Left lobe of liver (tissue), 2 donors: ENCODE measurements around the gene ATXN10. TPM values are rescaled to one million over a fixed set of nuclear protein-coding genes. Genes with fewer than 3 reads are reported as not detected.

Experiments
- ATAC-seq: fragments of 200-7000 bp; cut with Tn5 transposase; one replicate; pipeline ENCODE4 v1.9.1; 2020; ENCODE audit warnings: mild to moderate bottlenecking, moderate library complexity
- DNase-seq: peaks from one replicate; pipeline ENCODE4 v3.0.0-alpha.2; 2020; ENCODE audit warnings: low spot score
- total RNA-seq: library from RNA; stranded (reverse); gene quantifications from one replicate; pipeline ENCODE4 v1.2.1, GENCODE V29; 2021
- donor health status: DM: no; HTN: no; CAD: no; lungs with moderate emphysema.
- donor health status: DM: no; HTN: yes; CAD: no.

The ATXN10 gene
- total RNA-seq, 1 donor from 2014 or later, result 71.7 TPM

DNA sequence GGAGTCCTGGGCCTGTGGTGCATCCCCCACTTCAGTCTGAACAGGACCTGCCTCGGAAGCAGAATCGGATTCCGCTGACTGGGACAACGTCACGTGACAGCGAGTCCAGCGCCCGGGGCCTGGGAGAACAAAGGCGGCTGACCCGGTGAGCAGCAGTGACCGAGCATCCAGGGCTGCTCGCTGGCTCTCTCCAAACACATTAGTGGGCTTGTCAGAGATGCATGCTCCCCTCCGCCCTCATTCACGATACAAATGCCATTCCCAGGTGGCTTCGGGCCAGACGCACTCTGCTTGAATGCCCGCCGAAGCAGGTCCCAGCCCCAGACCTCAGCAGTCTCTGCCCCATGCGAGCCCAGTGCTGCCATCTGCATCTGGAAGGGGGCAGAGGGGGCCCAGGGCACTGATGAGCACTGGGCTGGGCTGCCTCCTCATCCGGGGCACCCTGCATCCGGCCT, 214.3 kb downstream of the ATXN10 start:
- ATAC-seq (no peak), DNase-seq (no peak)

DNA sequence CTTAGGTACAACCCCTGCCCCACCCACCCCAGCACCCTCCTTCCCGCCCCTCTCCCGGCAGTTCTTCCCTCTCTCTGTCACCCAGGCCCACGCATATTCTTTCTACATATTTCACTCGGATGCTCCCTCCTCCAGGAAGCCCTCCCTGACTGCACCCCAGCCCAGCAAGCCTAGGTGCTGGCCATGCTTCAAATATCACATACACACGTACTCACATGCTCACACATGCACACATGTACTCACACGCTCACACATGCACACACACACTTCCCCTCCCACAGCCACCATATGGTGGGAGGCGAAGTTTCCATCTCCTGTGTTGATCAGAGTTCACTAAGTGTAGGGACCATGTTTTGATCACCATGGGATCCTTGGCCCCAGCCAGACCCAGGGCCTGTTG, 214.9 kb downstream of the ATXN10 start:
- no peak for ATAC-seq
- no peak for DNase-seq

DNA sequence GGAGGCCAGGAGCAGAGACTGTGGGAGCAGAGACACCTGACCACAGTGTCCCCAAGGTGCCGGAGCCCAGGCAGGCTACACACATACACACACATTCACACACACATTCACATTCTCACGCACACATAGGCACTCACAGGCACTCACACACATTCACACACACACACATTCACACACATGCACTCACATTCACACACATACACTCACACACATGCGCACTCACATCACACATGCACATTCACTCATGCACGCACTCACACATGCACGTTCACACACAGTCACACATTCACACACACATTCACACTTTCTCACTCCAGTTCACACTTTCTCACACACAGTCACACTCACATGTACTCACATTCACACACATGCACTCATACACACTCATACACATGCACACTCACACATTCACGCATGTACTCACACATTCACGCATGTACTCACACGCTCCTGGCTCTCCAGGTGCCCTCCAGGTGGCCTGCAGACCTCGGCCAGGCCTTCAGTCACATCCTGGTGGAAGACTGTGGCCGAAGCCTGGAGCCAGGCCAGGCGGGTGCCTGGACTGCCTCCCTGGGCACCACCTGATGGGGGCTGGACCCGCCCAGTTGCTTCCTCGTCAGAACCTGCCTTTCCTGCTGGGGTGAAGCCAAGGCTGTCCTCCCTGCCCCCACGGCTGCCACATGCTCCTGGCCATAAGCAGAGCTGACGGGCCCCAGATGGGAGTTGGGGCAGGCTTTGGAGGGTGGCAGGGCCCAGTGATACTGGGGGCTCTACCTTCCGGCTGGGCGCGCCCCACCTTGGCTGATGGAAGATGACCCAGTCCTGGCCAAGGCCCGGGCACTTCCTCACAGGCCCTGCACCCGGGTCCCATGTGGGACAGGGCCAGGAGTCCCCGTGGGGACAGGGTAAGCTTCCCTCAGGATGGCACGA, 215.8 kb downstream of the ATXN10 start:
- ATAC-seq, result no peak

DNA sequence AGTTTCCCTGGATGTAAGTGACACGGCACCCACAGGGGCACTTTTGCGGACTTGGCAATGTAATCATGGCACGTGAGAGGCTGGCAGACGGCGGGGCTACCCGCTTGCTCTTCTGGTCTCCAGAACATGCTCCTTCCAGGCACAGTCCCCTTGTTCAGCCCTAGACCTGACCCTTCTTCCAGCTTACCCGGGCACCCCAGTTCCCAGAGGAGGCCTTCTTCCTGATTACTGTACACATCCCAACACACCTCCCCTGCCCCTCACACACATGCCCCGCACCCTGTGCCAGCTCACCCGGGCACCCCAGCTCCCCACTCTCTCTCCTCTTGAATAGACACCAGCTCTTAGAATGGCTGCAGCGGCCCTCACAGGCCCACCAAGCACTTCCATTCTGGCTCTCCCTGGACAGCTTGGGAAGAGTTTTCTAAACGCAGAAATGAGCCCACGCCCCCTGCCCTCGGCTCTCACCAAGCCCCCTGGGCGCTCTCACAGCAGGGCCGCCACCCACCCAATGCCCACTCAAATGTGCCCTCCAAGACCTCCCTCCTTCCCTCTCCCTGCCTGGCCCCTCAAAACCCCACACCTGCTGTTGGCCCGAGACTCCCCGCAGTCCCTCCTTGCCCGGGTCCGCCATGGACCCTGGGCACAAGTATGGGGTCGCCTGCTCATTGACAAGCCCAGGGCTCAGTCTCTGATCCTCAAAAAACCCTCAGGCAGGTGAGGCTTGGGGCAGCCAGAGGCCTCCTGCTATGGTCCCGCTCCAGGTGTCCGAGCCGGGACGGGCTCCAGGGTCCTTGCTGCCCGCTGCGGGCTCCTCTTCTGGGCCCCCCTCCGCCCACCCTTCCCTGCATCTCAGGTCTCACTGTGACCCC, 216.8 kb downstream of the ATXN10 start:
- DNase-seq, result no peak
- ATAC-seq, result no peak

More for the DNA sequence above, 215.8 kb downstream of the ATXN10 start:
- no peak for DNase-seq

DNA sequence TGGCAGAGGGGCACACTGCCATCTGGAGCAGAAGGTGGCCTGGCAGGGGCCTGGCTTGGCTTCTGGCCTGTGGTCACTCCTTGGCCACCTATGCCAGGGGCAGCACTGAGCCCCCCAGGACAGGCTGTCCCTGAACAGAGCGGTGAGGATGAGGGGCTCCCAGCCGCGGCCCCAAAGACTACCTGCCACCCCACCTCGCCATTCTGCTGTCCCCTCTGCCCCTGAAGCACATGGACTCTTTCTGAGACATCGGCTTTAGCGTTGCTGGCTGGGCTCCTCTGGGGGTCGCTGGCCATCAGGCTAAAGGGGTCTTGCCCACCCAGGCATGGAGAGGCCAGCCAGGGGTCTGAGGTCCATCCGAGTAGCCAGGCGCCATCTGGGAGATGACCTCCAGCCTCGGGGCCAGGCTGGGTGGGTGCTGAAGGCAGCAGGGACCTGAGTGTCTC, 217.5 kb downstream of the ATXN10 start:
- DNase-seq, result no peak
- no peak for ATAC-seq

DNA sequence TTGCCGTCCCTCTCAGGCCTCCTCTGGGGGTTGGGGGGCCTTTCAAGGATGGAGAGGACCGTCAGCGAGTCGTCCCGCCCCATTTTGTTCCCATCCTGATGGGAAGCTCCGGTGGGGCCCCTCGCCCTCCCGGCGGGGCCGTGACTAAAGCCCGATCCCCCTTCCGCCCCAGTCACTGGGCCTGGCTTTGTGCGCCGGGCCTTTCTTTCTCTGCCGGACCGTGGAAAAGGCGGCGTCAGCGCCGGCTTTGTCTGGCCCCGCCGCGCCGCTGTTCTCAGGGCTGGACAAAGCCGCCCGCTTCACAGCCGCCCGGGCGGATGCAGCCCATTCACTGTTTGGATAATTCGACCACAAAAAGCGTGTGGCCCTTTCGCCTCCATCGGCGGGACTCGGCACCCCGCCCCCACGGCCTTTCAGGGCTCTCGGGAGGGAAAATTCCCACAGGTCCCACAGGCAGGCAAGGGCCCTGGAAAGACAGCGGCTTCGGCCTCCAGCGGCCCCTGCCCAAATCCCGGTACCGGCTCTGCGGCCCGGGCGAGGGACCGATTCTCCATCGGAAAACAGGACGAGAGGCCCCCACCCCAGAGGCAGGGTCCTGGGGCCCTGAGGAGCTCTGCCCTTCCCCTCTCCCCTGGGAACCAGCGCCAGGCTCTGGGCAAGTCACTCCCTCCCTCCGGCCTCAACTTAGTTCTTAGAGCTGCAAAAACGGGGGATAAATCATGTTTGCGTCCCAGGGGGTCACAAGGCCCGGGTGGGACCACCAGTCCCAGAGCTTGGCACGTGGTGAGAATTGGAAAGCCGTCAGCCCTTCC, 218.1 kb downstream of the ATXN10 start:
- DNase-seq, result no peak
- ATAC-seq, result no peak

DNA sequence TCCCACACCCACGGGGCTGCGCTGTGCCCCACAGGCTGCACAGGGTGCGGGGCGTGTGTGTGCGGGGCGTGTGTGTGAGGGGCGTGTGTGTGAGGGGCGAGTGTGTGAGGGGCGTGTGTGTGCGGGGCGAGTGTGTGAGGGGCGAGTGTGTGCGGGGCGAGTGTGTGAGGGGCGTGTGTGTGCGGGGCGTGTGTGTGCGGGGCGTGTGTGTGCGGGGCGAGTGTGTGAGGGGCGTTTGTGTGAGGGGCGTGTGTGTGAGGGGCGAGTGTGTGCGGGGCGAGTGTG, 218.7 kb downstream of the ATXN10 start:
- no peak for DNase-seq
- no peak for ATAC-seq

DNA sequence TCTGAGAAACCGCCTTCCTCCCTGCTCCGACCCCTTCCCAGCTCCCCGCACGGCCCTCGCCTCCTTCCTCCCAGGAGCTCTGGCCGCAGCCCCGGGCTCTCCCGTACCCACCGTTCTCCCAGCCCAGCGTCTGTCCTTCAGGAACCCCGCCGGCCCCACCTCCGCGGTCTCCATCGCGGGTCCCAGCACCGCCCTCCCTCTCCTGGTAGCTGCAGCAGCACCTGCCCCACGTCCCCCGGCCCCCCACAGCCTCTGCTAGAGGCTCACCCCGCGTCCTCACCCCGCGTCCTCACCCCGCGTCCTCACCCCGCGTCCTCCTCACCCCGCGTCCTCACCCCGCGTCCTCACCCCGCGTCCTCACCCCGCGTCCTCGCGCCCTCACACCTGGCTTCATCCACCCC, 219.4 kb downstream of the ATXN10 start:
- DNase-seq (no peak), ATAC-seq (no peak)

DNA sequence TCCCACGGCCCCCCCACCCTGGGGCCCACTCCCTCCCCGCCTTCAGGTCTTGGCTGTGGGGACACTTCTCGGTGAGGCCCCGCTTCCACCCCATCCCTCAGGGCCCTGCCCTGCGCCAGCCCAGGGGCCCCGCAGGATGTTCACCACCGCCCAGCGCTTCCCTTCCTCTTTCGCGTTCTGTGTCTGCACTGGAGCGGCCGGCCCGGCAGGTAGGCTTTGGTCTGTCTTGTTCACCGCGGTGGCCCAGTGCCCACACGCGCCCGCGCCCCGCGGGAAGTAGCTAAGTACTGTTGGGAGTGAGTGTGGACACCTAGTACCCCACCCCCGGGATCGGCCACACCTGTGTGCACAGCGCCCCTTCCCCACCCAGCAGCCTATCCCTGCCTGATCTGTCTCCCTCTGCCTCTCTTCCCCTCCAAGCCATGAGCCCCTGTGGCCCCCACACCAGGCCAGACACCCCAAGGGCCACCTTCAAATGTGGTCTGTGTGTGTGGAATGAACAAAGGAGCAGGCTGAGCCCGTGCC, 219.9 kb downstream of the ATXN10 start:
- no peak for DNase-seq
- no peak for ATAC-seq

DNA sequence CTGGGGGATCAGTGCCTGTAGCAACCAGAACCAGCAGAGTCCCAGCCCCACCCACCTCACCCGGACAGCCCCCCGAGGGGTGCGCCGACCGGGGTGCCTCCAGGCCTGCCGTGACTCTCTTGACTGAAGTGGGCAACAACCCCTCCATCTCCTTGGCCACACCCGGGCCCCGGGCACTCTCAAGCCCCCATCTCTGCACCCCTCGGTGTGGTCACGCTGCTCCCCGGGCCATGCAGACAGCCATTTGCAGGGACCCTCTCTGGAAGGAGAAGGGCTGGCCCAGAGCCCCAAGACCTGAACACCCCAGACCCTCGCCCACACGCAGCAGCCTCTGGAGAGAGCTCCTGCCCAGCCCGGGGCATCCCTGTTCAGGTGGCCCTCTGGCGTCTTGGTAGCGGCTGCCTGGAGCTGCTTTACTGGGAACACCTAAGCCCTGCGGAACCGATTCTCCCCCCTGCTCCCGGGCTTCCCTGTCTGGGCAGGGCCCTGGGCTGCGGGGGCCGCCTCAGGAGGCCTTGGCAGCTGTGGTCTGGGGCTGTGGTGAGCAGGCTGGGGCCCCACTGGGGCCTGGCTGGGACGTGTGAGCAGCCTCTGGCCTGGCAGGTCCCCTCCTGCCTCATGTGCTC, 220.5 kb downstream of the ATXN10 start:
- DNase-seq, result no peak

DNA sequence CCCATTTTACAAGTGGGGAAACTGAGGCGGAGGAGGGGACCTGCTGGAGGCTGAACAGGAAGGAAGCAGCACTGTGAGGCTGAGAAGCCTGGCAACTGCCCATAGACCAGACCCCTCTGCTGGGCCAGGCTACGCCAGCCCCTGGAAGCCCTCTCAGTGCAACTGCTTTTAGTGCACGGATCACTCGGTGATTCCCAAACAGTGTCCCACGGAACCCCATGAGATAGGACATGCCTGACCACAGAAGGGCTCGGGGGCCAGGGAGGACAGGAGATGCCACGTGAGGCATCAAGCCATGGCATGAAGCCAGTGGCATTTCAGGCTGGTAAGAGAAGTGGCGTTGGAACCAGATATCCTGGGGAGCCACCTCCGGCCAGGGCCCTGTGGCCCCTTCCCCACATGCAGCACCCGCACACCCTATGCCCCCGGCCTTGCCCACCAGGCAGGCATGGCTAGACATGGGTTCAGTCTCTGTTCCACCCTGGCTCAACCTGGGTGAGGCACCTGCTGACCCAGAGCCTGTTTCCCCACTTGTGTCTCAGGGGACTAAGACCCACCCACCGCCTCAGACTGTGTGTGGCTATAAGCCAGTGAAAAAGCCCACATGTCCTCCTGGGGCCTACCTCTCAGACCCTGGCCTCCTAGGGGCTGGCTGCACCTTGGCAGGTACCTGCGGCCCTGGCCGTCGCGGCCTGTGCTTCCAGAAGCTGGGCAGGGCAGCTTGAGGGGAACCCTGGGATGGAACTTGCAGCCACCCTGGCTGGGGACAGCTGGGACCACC, 221.2 kb downstream of the ATXN10 start:
- ATAC-seq (no peak), DNase-seq (no peak)

More for the DNA sequence above, 220.5 kb downstream of the ATXN10 start:
- ATAC-seq, result no peak

DNA sequence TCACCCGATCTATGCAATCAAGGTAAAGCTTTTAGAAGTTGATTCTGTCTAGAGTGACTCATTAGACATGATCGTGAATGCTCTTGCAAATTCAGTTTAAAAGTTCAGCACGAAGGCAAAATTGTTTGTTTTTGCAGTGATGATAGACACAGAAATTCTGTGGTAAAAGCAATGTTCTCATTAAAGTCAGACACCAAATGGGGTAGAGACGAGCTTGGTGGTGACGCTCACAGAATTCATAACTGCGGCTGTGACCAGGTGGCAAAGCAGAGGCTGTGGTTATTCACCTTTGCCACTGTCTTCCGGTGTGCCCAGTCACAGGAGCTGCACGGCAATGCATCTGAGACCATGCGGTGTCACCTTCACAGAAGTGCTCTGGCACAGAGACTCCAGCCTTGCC, 221.9 kb downstream of the ATXN10 start:
- ATAC-seq, result no peak
- no peak for DNase-seq

Other genes starting within 250 kb of the ATXN10 start
- 3.8 TPM for gene FBLN1, start 169.0 kb upstream of the ATXN10 start, total RNA-seq